GM20000 (cell line): ENCODE results near the gene KIAA0232.

ENCODE experiments used
- DNase-seq: peaks from one replicate; pipeline ENCODE4 v3.0.0; 2012; ENCODE audit warnings: low spot score
- TF ChIP-seq, protein P1 (sequence below): IDR thresholded peaks from 2 replicates; pipeline ENCODE4 v1.5.1; 2012; ENCODE audit warnings: mild to moderate bottlenecking, control low read depth; ENCODE audit errors: extremely low read depth, missing control alignments

The KIAA0232 gene

DNA sequence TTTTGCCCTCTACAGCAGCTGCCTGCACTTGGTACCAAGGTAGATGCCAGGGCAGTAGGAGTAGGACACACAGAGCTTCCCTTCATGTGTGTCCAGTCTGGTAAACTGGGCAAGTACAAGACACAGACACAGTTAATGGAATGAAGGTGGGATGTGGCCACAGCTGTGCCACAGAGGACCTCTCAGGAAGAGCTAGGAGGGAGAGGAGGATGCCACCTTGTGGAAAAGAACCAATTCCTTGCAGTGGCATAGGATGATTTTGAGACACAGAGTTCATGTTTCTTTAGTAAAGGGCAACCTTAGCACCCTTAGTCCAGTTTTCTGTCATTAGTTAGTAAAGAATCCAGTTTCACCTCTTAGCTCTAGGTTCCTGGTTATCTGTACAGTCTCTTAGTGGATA, 90.8 kb downstream of the KIAA0232 start:
- TF ChIP-seq, protein P1, sequence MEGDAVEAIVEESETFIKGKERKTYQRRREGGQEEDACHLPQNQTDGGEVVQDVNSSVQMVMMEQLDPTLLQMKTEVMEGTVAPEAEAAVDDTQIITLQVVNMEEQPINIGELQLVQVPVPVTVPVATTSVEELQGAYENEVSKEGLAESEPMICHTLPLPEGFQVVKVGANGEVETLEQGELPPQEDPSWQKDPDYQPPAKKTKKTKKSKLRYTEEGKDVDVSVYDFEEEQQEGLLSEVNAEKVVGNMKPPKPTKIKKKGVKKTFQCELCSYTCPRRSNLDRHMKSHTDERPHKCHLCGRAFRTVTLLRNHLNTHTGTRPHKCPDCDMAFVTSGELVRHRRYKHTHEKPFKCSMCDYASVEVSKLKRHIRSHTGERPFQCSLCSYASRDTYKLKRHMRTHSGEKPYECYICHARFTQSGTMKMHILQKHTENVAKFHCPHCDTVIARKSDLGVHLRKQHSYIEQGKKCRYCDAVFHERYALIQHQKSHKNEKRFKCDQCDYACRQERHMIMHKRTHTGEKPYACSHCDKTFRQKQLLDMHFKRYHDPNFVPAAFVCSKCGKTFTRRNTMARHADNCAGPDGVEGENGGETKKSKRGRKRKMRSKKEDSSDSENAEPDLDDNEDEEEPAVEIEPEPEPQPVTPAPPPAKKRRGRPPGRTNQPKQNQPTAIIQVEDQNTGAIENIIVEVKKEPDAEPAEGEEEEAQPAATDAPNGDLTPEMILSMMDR, result no peak
- DNase-seq, result no peak

DNA sequence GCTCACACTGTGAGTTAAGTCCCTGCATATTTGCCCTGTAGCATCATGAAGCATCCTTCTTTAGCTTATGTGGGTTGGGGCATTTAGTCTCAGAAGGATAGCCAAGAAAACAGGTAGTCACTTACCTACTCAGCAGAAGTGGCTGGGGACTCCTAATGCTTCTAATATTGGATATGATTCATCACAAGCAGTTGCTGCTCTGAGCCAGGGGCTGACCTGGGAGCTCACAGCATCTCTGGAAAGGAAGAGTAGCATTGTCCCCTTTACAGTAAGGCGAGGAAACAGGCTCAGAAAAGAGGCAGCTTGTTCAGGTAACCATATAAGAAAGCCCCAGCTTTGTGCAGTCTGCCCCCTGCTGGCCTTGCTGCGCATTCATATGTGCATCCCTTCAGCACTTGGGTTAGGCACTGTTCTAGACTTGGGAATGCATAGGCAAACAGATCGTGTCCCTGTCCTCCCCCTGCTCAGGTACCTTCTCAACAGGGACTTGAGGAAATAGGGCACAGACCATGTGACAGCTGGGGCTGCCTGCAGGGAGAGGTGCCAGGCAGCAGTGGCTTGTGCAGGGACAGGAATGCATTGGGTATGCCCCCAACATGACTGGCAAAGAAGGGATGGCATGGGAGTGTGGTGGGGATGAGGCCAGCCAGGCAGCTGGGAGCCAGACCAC, 91.4 kb downstream of the KIAA0232 start:
- peak; percentile 75 for DNase-seq
- TF ChIP-seq, protein P1, result peak; percentile 84

DNA sequence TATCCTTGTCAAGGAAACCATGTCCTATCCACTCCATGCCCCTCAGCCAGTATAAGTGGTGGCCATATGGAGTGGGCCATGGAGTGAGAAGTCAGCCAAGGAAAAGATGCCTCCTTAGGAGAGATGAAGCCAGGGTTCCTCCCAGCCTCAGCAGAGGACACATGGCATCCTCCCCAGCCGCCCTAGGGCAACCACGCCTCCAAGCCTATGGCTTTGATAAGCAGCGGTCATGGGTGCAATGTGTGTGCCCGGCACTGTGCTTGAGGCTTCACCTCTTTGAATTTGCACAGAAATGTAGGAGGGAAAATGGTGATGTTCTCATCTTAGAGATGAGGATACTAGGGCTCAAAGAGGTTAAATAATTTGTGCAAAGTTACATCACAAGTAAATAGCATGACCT, 92.5 kb downstream of the KIAA0232 start:
- DNase-seq, result no peak
- TF ChIP-seq, protein P1, result no peak

DNA sequence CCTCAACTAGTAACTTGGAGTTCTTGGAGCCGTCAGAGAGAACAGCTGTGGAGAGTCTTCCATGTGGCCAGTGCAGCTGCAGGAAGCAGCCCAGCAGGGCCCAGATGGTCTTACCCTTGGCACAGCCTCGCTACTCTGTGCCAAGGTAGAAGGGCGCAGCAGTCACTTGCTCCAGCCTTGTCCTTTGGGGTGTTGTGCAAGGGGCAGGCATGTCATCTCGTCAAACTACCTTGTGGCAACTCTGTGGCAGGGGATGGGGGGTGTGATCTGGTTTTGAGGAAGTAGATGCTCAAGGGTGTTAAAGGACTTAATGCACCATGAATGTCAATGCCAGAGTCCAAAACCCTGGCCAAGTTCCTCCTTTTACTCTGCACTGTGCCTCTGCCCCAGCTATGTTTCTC, 92.9 kb downstream of the KIAA0232 start:
- TF ChIP-seq, protein P1, result no peak
- DNase-seq, result no peak

DNA sequence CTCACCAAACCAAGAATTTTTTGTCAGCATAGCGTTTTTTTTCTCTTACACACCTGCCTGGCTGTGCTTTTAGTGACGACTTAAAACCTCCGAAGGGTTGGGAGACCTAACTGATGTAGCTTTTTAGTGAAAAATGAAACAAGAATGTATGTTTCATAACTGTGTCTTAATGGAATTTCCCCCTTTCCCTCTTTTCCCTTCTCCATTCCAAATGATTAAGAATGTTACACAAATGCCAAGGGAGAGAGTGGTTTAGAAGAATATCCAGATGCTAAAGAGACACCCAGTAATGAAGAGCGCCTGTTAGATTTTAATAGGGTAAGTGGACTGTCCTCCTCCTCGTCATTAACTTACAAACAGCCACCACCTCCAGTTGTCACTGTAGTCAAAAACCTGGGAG, 93.9 kb downstream of the KIAA0232 start:
- DNase-seq, result no peak
- TF ChIP-seq, protein P1, result no peak

DNA sequence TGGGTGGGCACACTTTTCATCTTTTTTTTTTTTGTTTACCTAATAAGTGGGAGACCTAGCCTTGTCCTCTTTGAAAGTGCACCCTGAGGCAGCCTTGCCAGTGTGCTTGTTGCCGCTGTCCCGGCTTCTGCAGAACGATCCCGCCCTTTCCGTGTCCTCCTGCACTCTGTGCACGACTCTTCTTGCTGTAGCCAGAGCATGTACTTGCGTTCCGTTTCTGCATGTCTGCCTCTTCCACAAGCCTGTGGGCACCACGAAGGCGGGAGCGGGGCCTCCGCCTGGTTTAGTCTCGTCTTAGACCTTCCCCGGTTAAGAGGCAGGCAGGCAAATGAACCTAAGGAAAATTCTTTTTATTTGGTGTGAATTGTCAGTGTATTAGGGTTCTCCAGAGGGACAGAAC, 94.5 kb downstream of the KIAA0232 start:
- TF ChIP-seq, protein P1, result no peak

DNA sequence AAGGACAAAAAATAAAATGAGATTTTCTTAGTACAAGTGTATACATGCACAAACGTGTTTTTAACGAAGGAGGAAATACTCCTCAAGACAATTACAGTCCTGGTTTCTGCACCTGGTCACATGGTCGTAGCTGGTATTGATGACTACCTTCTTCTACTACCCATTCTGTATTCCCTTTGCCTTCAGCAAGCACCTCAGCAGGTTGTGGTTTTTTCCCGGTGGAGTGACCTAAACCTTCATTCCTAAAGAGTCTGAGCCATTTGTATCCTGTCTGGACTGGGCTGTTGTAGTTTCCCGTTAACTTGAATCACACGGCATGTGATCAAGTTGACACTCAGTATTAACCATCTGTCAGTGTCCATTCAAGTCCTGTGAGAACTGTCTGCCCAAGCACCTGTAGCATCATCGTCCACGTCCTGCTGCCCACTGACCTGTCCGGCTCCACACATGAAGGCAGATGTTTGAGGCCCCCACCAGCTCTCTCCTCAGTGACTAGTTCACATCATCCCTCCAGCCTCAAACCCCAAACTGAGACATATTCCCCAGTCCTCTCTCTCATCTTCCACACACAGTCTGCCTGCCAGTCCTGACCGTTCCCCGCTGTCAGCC, 96.0 kb downstream of the KIAA0232 start:
- DNase-seq, result no peak
- TF ChIP-seq, protein P1, result no peak

More for the DNA sequence above, 94.5 kb downstream of the KIAA0232 start:
- no peak for DNase-seq
